A549 (cell line): Measurements from ENCODE around the gene ACACA.

ENCODE experiments used
- BHLHE40 ChIP-seq: IDR thresholded peaks from 2 replicates; pipeline ENCODE4 v1.6.1; 2012; ENCODE audit warnings: low read depth, low read length, inconsistent platforms
- CEBPB ChIP-seq, 2 experiments: fragments of >200 bp in 1 of 2; sonication (Bioruptor Twin) in 1 of 2; formaldehyde crosslinking in 1 of 2; IDR thresholded peaks; 2 replicates each; pipeline ENCODE4 v1.6.1; 2012 to 2016
- CTCF ChIP-seq: fragments of >200 bp; sonication (Bioruptor Twin); formaldehyde crosslinking; IDR thresholded peaks from 3 replicates; pipeline ENCODE4 v1.5.1; 2016
- EP300 ChIP-seq, 2 experiments: fragments of >200 bp; sonication (Bioruptor Twin); formaldehyde crosslinking; IDR thresholded peaks; 2 replicates in 1 of 2; 3 replicates in 1 of 2; pipeline ENCODE4 v1.6.1; 2016 to 2017
- HEYL ChIP-seq: fragments of 250-450 bp; sonication (Bioruptor Pico); IDR thresholded peaks from 2 replicates; pipeline ENCODE4 v1.8.0; 2021; ENCODE audit warnings: mild to moderate bottlenecking, moderate library complexity
- MAFK ChIP-seq: fragments of 450-650 bp; IDR thresholded peaks from 2 replicates; pipeline ENCODE4 v1.6.1; 2014; ENCODE audit not compliant: partially characterized antibody
- MAX ChIP-seq: IDR thresholded peaks from 2 replicates; pipeline ENCODE4 v1.6.1; 2012
- POLR2A ChIP-seq: IDR thresholded peaks from 2 replicates; pipeline ENCODE4 v1.6.1; 2012; ENCODE audit warnings: mild to moderate bottlenecking, low read length
- RAD21 ChIP-seq, 2 experiments: fragments of >200 bp in 1 of 2; sonication (Bioruptor Twin) in 1 of 2; formaldehyde crosslinking in 1 of 2; IDR thresholded peaks in 1 of 2; conservative IDR thresholded peaks in 1 of 2; 2 replicates in 1 of 2; 3 replicates in 1 of 2; pipeline ENCODE4 v1.6.1; 2012 to 2018; ENCODE audit warnings: inconsistent platforms in 1 of 2
- RCOR1 ChIP-seq: fragments of 150-350 bp; IDR thresholded peaks from 2 replicates; pipeline ENCODE4 v1.6.1; 2014; ENCODE audit warnings: antibody characterized with exemption, low read length, low read depth
- RFX5 ChIP-seq: fragments of 450-650 bp; IDR thresholded peaks from 2 replicates; pipeline ENCODE4 v1.7.1; 2014; ENCODE audit warnings: antibody characterized with exemption, mild to moderate bottlenecking, moderate library complexity
- SREBF2 ChIP-seq: fragments of 450-650 bp; IDR thresholded peaks from 2 replicates; pipeline ENCODE4 v1.6.1; 2014; ENCODE audit warnings: mild to moderate bottlenecking, moderate library complexity

GRCh38 chr17:37212179-37212578 lies 194.5 kb downstream of the ACACA start:
- TF ChIP-seq POLR2A (no peak), CTCF (no peak), CEBPB (IDR thresholded peaks at IDR 0.05) (no peak), RCOR1 (no peak), RFX5 (no peak), MAX (no peak), BHLHE40 (no peak), MAFK (no peak), SREBF2 (no peak), EP300 (IDR thresholded peaks at IDR 0.05) (no peak), HEYL (CRISPR knock-in tag) (no peak), RAD21 (conservative IDR thresholded peaks at IDR 0.05 in 1 of 2, IDR thresholded peaks at IDR 0.05 in 1 of 2) (0 out of 5 replicates have a peak, but pooled peaks of 1 of the 2 experiments have one; percentile 5)
